Panc1 (cell line): Measurements from ENCODE around the gene TBR1.

ENCODE experiments used
- POLR2AphosphoS5 ChIP-seq: IDR thresholded peaks from 2 replicates; pipeline ENCODE4 v1.6.1; 2012; ENCODE audit warnings: mild to moderate bottlenecking, low read depth, low read length, moderate library complexity
- TF ChIP-seq, protein P1 (sequence below): fragments of 450-650 bp; IDR thresholded peaks from 2 replicates; pipeline ENCODE4 v1.5.1; 2017; ENCODE audit warnings: mild to moderate bottlenecking

DNA sequence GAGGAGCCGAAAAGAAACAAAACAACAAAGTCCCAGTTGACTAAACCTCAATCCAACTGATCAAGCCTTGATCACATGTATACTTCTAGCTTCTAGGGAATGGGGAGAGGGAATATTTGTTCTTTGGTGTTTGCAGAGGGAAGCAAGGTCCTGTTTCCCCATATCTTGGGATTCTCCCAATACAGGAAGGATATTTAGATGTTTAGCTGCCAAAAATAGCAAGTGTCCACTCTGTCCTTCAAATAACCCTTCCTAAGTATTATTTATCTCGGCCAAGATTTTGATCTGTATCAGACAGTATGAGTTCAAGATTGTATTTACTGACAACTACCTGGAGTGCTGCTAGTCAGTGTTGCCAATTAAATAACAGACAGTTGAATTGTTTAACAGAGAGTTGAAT, 55.5 kb downstream of the TBR1 start:
- TF ChIP-seq, protein P1, sequence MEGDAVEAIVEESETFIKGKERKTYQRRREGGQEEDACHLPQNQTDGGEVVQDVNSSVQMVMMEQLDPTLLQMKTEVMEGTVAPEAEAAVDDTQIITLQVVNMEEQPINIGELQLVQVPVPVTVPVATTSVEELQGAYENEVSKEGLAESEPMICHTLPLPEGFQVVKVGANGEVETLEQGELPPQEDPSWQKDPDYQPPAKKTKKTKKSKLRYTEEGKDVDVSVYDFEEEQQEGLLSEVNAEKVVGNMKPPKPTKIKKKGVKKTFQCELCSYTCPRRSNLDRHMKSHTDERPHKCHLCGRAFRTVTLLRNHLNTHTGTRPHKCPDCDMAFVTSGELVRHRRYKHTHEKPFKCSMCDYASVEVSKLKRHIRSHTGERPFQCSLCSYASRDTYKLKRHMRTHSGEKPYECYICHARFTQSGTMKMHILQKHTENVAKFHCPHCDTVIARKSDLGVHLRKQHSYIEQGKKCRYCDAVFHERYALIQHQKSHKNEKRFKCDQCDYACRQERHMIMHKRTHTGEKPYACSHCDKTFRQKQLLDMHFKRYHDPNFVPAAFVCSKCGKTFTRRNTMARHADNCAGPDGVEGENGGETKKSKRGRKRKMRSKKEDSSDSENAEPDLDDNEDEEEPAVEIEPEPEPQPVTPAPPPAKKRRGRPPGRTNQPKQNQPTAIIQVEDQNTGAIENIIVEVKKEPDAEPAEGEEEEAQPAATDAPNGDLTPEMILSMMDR = no peak
- no peak for TF ChIP-seq POLR2AphosphoS5
